C4-2B (cell line): ENCODE measurements around the gene SPINDOC.
"Not testable (repeated sequence)": the region's sequence is repeated elsewhere in the genome, so short reads cannot be mapped to it uniquely, and the experiment has no call there.

ENCODE experiments used
- H3K27ac ChIP-seq: fragments of 450-650 bp; 2 replicates; pipeline ENCODE4 v1.5.1; 2017
- CTCF ChIP-seq: fragments of 450-650 bp; conservative IDR thresholded peaks from 2 replicates; pipeline ENCODE4 v1.5.1; 2017; ENCODE audit warnings: mild to moderate bottlenecking
- ZFX ChIP-seq: fragments of 450-650 bp; IDR thresholded peaks from 2 replicates; pipeline ENCODE4 v1.6.1; 2017

The SPINDOC gene

GRCh38 chr11:63767267-63767564, 46.0 kb upstream of the SPINDOC start:
- H3K27ac ChIP-seq = no peak overlapping the region
- no peak for TF ChIP-seq ZFX
- no peak for TF ChIP-seq CTCF

GRCh38 chr11:63767565-63768236, 45.6 kb upstream of the SPINDOC start:
- peak overlapping the region; percentile 26; the same call in 1 of the 2 replicates for H3K27ac ChIP-seq
- TF ChIP-seq ZFX (no peak), CTCF (no peak)

- H3K27ac ChIP-seq = peak within 1 kb of the TSS; percentile 26
These were observed 44.8 kb upstream of the SPINDOC start, which contains the start of gene ZFTA for GRCh38 chr11:63768237-63769041. Gene ZFTA (minus strand): TSS chr11:63768775. CDS start chr11:63768622, 153 bp downstream.

GRCh38 chr11:63769042-63769713, 44.1 kb upstream of the SPINDOC start:
- H3K27ac ChIP-seq = peak overlapping the region; percentile 26; the same call in 1 of the 2 replicates
- TF ChIP-seq CTCF = no peak
- no peak for TF ChIP-seq ZFX

More at GRCh38 chr11:63768237-63769041, 44.8 kb upstream of the SPINDOC start, which contains the start of gene ZFTA:
- TF ChIP-seq ZFX = no peak
- peak; percentile 95 for TF ChIP-seq CTCF

- H3K27ac ChIP-seq = no peak overlapping the region
- no peak for TF ChIP-seq ZFX
- TF ChIP-seq CTCF = no peak
These were observed 43.4 kb upstream of the SPINDOC start for GRCh38 chr11:63769714-63770455.

- no peak overlapping the region for H3K27ac ChIP-seq
These were observed 42.5 kb upstream of the SPINDOC start for GRCh38 chr11:63770763-63771162.

GRCh38 chr11:63771741-63772318, 41.4 kb upstream of the SPINDOC start:
- not testable (repeated sequence) for H3K27ac ChIP-seq

More at GRCh38 chr11:63770763-63771162, 42.5 kb upstream of the SPINDOC start:
- TF ChIP-seq ZFX (no peak), CTCF (no peak)
